IMR-90 (cell line): ENCODE data around the gene ETFB. TPM values are rescaled to one million over a fixed set of nuclear protein-coding genes. Genes with fewer than 3 reads are reported as not detected.

Source experiments
- ATAC-seq: fragments of 200-7000 bp; cut with Tn5 transposase; 2 replicates; pipeline ENCODE4 v1.9.1; 2020; ENCODE audit warnings: low read depth, mild to moderate bottlenecking, moderate library complexity
- BruUV-seq: library from RNA; stranded (reverse); fragments of 400-500 nt; replicated peaks from 2 replicates; lab custom pipeline; 2021; lab: Mats Ljungman, UMichigan
- CTCF ChIA-PET: fragments of 300-600 bp; formaldehyde crosslinking; extraction: SDS; loops from one replicate; lab custom pipeline; 2021; ENCODE audit warnings: antibody characterized with exemption; lab: Yijun Ruan, JAX
- POLR2A ChIA-PET: fragments of 300-600 bp; sonication (Branson Sonifier 250); formaldehyde crosslinking; loops from one replicate; lab custom pipeline; 2022; ENCODE audit warnings: antibody characterized with exemption; ENCODE audit not compliant: unreplicated experiment; lab: Charles Lee
- DNase-seq: peaks from one replicate; pipeline ENCODE4 v3.0.0; 2013
- H2AFZ ChIP-seq: replicated peaks from 2 replicates; pipeline ENCODE3; 2013; ENCODE audit warnings: low read length, mild to moderate bottlenecking; ENCODE audit not compliant: poor library complexity
- H2AK5ac ChIP-seq: 2 replicates; pipeline ENCODE4 v1.6.1; 2013; ENCODE audit warnings: low read depth, low read length, inconsistent platforms
- H2AK9ac ChIP-seq: replicated peaks from 2 replicates; pipeline ENCODE3; 2013; ENCODE audit warnings: mild to moderate bottlenecking, low read depth, low read length, moderate library complexity; ENCODE audit not compliant: poor library complexity
- H2BK120ac ChIP-seq: 2 replicates; pipeline ENCODE4 v1.6.1; 2013; ENCODE audit warnings: low read depth, low read length, inconsistent platforms
- H2BK15ac ChIP-seq: 3 replicates; pipeline ENCODE4 v1.6.1; 2013; ENCODE audit warnings: low read depth, low read length, inconsistent platforms
- H2BK20ac ChIP-seq: 2 replicates; pipeline ENCODE4 v1.6.1; 2013; ENCODE audit warnings: low read depth, mild to moderate bottlenecking, inconsistent platforms, low read length, moderate library complexity
- H2BK5ac ChIP-seq: 2 replicates; pipeline ENCODE4 v1.6.1; 2013; ENCODE audit warnings: mild to moderate bottlenecking, low read depth, low read length, inconsistent platforms; ENCODE audit not compliant: poor library complexity, severe bottlenecking
- H3K14ac ChIP-seq: replicated peaks from 2 replicates; pipeline ENCODE4 v1.6.1; 2013; ENCODE audit warnings: low read depth, low read length, inconsistent platforms
- H3K18ac ChIP-seq: 2 replicates; pipeline ENCODE4 v1.6.1; 2013; ENCODE audit warnings: low read depth, low read length, control low read depth
- H3K23ac ChIP-seq: 2 replicates; pipeline ENCODE4 v1.6.1; 2013; ENCODE audit warnings: low read depth, low read length, inconsistent platforms
- H3K27ac ChIP-seq: 2 replicates; pipeline ENCODE4 v1.5.1; 2013; ENCODE audit warnings: mild to moderate bottlenecking, control low read depth, low read length; ENCODE audit not compliant: insufficient read depth
- H3K27me3 ChIP-seq: 2 replicates; pipeline ENCODE4 v1.6.1; 2013; ENCODE audit warnings: low read length; ENCODE audit not compliant: control insufficient read depth, insufficient read depth
- H3K36me3 ChIP-seq: 2 replicates; pipeline ENCODE4 v1.6.1; 2013; ENCODE audit warnings: low read length, mixed read lengths; ENCODE audit not compliant: control insufficient read depth, insufficient read depth
- H3K4ac ChIP-seq: 2 replicates; pipeline ENCODE4 v1.6.1; 2013; ENCODE audit warnings: low read depth, low read length, inconsistent platforms
- H3K4me1 ChIP-seq: 2 replicates; pipeline ENCODE4 v1.6.1; 2013; ENCODE audit warnings: low read length, mixed read lengths; ENCODE audit not compliant: control insufficient read depth, insufficient read depth
- H3K4me2 ChIP-seq: 2 replicates; pipeline ENCODE4 v1.6.1; 2013; ENCODE audit warnings: low read depth, mild to moderate bottlenecking, control low read depth, low read length, moderate library complexity
- H3K4me3 ChIP-seq: 2 replicates; pipeline ENCODE4 v1.5.1; 2013; ENCODE audit warnings: low read depth, mild to moderate bottlenecking, control low read depth, low read length, moderate library complexity; ENCODE audit not compliant: insufficient read depth
- H3K56ac ChIP-seq: 2 replicates; pipeline ENCODE4 v1.6.1; 2013; ENCODE audit warnings: low read length, inconsistent platforms; ENCODE audit not compliant: insufficient read depth; ENCODE audit errors: extremely low read depth
- H3K79me1 ChIP-seq, 2 experiments: 2 replicates each; pipeline ENCODE4 v1.6.1; 2013; ENCODE audit warnings: low read length in 2 of 2, inconsistent platforms in 1 of 2, low read depth in 1 of 2
- H3K9ac ChIP-seq: 2 replicates; pipeline ENCODE4 v1.6.1; 2013; ENCODE audit warnings: low read depth, low read length, control low read depth
- H3K9me1 ChIP-seq: 2 replicates; pipeline ENCODE4 v1.6.1; 2013; ENCODE audit warnings: low read length, inconsistent platforms; ENCODE audit not compliant: insufficient read depth
- H3K9me3 ChIP-seq: 2 replicates; pipeline ENCODE4 v1.6.1; 2013; ENCODE audit warnings: low read length; ENCODE audit not compliant: control insufficient read depth, insufficient read depth
- H4K20me1 ChIP-seq: 2 replicates; pipeline ENCODE4 v1.6.1; 2013; ENCODE audit warnings: low read length, inconsistent platforms; ENCODE audit not compliant: insufficient read depth
- H4K5ac ChIP-seq: 2 replicates; pipeline ENCODE4 v1.6.1; 2013; ENCODE audit warnings: mild to moderate bottlenecking, low read depth, low read length, control low read depth
- H4K8ac ChIP-seq, 2 experiments: 2 replicates each; pipeline ENCODE4 v1.6.1; 2013; ENCODE audit warnings: low read depth in 2 of 2, low read length in 2 of 2, control low read depth in 1 of 2, inconsistent platforms in 1 of 2
- H4K91ac ChIP-seq: 2 replicates; pipeline ENCODE4 v1.6.1; 2013; ENCODE audit warnings: low read depth, low read length, inconsistent platforms; ENCODE audit not compliant: insufficient read depth
- CEBPB ChIP-seq: IDR thresholded peaks from 2 replicates; pipeline ENCODE4 v1.6.1; 2012; ENCODE audit warnings: low read depth, low read length, improper control_type of control experiment
- CTCF ChIP-seq: conservative IDR thresholded peaks from 2 replicates; pipeline ENCODE4 v1.5.1; 2012; ENCODE audit warnings: mild to moderate bottlenecking, low read depth, low read length, improper control_type of control experiment
- ELK1 ChIP-seq: fragments of 150-350 bp; IDR thresholded peaks from 2 replicates; pipeline ENCODE4 v1.6.1; 2016; ENCODE audit warnings: low read depth, mild to moderate bottlenecking, low read length, moderate library complexity, borderline replicate concordance
- FOS ChIP-seq: fragments of 150-350 bp; IDR thresholded peaks from 2 replicates; pipeline ENCODE4 v1.6.1; 2016; ENCODE audit warnings: low read depth, low read length
- MAFK ChIP-seq: IDR thresholded peaks from 2 replicates; pipeline ENCODE4 v1.6.1; 2012; ENCODE audit warnings: low read depth, low read length, improper control_type of control experiment
- MAZ ChIP-seq: IDR thresholded peaks from 2 replicates; pipeline ENCODE4 v1.6.1; 2012; ENCODE audit warnings: low read depth, mild to moderate bottlenecking, low read length, improper control_type of control experiment, moderate library complexity, borderline replicate concordance
- MXI1 ChIP-seq: IDR thresholded peaks from 2 replicates; pipeline ENCODE4 v1.6.1; 2012; ENCODE audit warnings: low read depth, mild to moderate bottlenecking, low read length, moderate library complexity, borderline replicate concordance
- NFE2L2 ChIP-seq: fragments of 150-350 bp; IDR thresholded peaks from 2 replicates; pipeline ENCODE4 v1.6.1; 2016; ENCODE audit warnings: low read depth, mild to moderate bottlenecking, low read length
- RAD21 ChIP-seq: IDR thresholded peaks from 2 replicates; pipeline ENCODE4 v1.6.1; 2012; ENCODE audit warnings: low read length, improper control_type of control experiment
- RFX5 ChIP-seq: IDR thresholded peaks from 2 replicates; pipeline ENCODE4 v1.8.0; 2012; ENCODE audit warnings: low read depth, mild to moderate bottlenecking, low read length, moderate library complexity
- WGBS, 2 experiments: methylation state at CpG; one replicate each; pipeline versions ENCODE4 v1.1.5 to v1.1.7; 2013; ENCODE audit warnings: missing lambda C conversion rate in 2 of 2; ENCODE audit not compliant: insufficient read length in 1 of 2; ENCODE audit errors: extremely low coverage in 2 of 2; 5-methylcytosine and 5-hydroxymethylcytosine counted together
- dilution Hi-C: fragments of 300-500 bp; cut with HindIII; formaldehyde crosslinking; loops from one replicate; pipeline ENCODE4 v1.14.3; 2018; ENCODE audit warnings: low sequenced_read_pairs; ENCODE audit not compliant: unreplicated experiment
- in situ Hi-C: fragments of 300-500 bp; cut with MboI; formaldehyde crosslinking; loops from 3 replicates; pipeline ENCODE4 v1.14.3; 2019; ENCODE audit warnings: low sequenced_read_pairs, inconsistent platforms, mixed read lengths
- intact Hi-C: fragments of 100-400 bp; cut with micrococcal nuclease; formaldehyde crosslinking; loops from 2 replicates; pipeline ENCODE4 v1.10.0; 2022
- polyA plus RNA-seq, 3 experiments: library from polyadenylated mRNA; depleted of rRNA; stranded (reverse); fragments of >200 nt; gene quantifications; 2 replicates each; pipeline ENCODE4 v1.2.3, GENCODE V29; 2012; ENCODE audit warnings: low replicate concordance in 1 of 3
- total RNA-seq: library from RNA; depleted of rRNA; stranded (reverse); fragments of >200 nt; gene quantifications from 2 replicates; pipeline ENCODE4 v1.2.3, GENCODE V29; 2012
- TF ChIP-seq, protein P1 (sequence below): fragments of 150-350 bp; IDR thresholded peaks from 2 replicates; pipeline ENCODE4 v1.6.1; 2017; ENCODE audit warnings: mild to moderate bottlenecking, antibody characterized with exemption, low read length, low read depth

The ETFB gene
- total and polyA plus RNA-seq, 2 of the 4 experiments (the other 2 are of a cell fraction) = 141 to 166 TPM

GRCh38 chr19:51389143-51389542, 23.0 kb upstream of the ETFB start:
- Histone ChIP-seq H3K9me3 (no peaks in the 10 kb centered on the region), H2AK9ac (no peak overlapping the region), H4K5ac (no peak overlapping the region), H3K27ac (no peak overlapping the region), H3K4me3 (no peak overlapping the region), H3K36me3 (no peaks in the 10 kb centered on the region), H2AFZ (no peak overlapping the region), H3K14ac (no peak overlapping the region), H3K9me1 (no peaks in the 10 kb centered on the region), H3K56ac (no peak overlapping the region), H3K79me1 (no peaks in the 10 kb centered on the region), H3K18ac (no peak overlapping the region), H4K91ac (no peak overlapping the region), H2BK5ac (no peak overlapping the region), H3K23ac (no peak overlapping the region), H2BK120ac (no peak overlapping the region), H4K20me1 (no peaks in the 10 kb centered on the region), H3K4ac (no peak overlapping the region), H2AK5ac (no peak overlapping the region), H2BK20ac (no peak overlapping the region), H3K4me1 (no peaks in the 10 kb centered on the region), H3K9ac (no peak overlapping the region), H3K4me2 (no peak overlapping the region), H3K27me3 (peaks cover 2% of the 10 kb centered on the region; the same call in 1 of the 2 replicates), H2BK15ac (no peak overlapping the region), H4K8ac (no peak overlapping the region)
- WGBS, 2 experiments = 73% methylated on average over 4 of the region's 14 CpGs; no CpG with 5 or more reads in 1 of the 2 experiments
- no peak for ATAC-seq
- POLR2A ChIA-PET = no interaction called here
- DNase-seq = no peak
- intact Hi-C loops = no loop called here
- in situ Hi-C loops = no loop called here
- CTCF ChIA-PET = interaction anchor here (0.6 kb wide), 1 partner anchor 15 kb away, joined by 3 read pairs; no protein-coding TSS in a partner anchor
- TF ChIP-seq RAD21 (no peak), RFX5 (no peak), CEBPB (no peak), ELK1 (no peak), CTCF (no peak), MXI1 (no peak), NFE2L2 (no peak), MAZ (no peak), MAFK (no peak), FOS (no peak)
- TF ChIP-seq, protein P1, sequence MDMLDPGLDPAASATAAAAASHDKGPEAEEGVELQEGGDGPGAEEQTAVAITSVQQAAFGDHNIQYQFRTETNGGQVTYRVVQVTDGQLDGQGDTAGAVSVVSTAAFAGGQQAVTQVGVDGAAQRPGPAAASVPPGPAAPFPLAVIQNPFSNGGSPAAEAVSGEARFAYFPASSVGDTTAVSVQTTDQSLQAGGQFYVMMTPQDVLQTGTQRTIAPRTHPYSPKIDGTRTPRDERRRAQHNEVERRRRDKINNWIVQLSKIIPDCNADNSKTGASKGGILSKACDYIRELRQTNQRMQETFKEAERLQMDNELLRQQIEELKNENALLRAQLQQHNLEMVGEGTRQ = no peak
- dilution Hi-C loops = no loop called here
- no TSS peak for BruUV-seq
